ENCODE results near the gene IDS. TPM values are rescaled to one million over a fixed set of nuclear protein-coding genes. Genes with fewer than 3 reads are reported as not detected.

Gene IDS
- total RNA-seq, 1 experiment from 2014 or later = 13.3 TPM

- DNase-seq (ENCODE audit: low spot score) (no peak), ATAC-seq (peak; percentile 47)
- H3K27ac Mint-ChIP-seq = no peak overlapping the region
- H3K9me3 Mint-ChIP-seq = no peaks in the 10 kb centered on the region
- H3K4me3 Mint-ChIP-seq = no peak overlapping the region
- POLR2A ChIA-PET = no interaction called here
- H3K4me1 Mint-ChIP-seq = peaks cover 8% of the 10 kb centered on the region
- CTCF ChIA-PET = interaction anchor here (0.6 to 1.1 kb wide), 2 partner anchors 29 to 346 kb away, joined by 4 read pairs; no protein-coding TSS in a partner anchor
- no peaks in the 10 kb centered on the region for H3K36me3 Mint-ChIP-seq
- H3K27me3 Mint-ChIP-seq (ENCODE audit: low read depth) = peaks cover 26% of the 10 kb centered on the region
- TF ChIP-seq ESRRA (CRISPR knock-in tag; IDR thresholded peaks at IDR 0.05; ENCODE audit: borderline replicate concordance) (no peak), E2F1 (CRISPR knock-in tag; IDR thresholded peaks at IDR 0.05) (no peak), JUN (CRISPR knock-in tag; IDR thresholded peaks at IDR 0.05) (no peak), MYBL2 (CRISPR knock-in tag; IDR thresholded peaks at IDR 0.05) (no peak), EMX1 (CRISPR knock-in tag; IDR thresholded peaks at IDR 0.05) (no peak), IRF2 (CRISPR knock-in tag; IDR thresholded peaks at IDR 0.05; ENCODE audit: borderline replicate concordance, low read depth) (no peak), NR2C2 (CRISPR knock-in tag; IDR thresholded peaks at IDR 0.05) (no peak), OVOL2 (CRISPR knock-in tag; IDR thresholded peaks at IDR 0.05; ENCODE audit: borderline replicate concordance) (no peak), ETV6 (CRISPR knock-in tag; IDR thresholded peaks at IDR 0.05) (no peak), ZBTB21 (CRISPR knock-in tag; IDR thresholded peaks at IDR 0.05; ENCODE audit: borderline replicate concordance) (no peak), ZNF219 (CRISPR knock-in tag; IDR thresholded peaks at IDR 0.05; ENCODE audit: borderline replicate concordance) (no peak), RELA (CRISPR knock-in tag; IDR thresholded peaks at IDR 0.05; ENCODE audit: borderline replicate concordance) (no peak)
- TF ChIP-seq, protein P1, sequence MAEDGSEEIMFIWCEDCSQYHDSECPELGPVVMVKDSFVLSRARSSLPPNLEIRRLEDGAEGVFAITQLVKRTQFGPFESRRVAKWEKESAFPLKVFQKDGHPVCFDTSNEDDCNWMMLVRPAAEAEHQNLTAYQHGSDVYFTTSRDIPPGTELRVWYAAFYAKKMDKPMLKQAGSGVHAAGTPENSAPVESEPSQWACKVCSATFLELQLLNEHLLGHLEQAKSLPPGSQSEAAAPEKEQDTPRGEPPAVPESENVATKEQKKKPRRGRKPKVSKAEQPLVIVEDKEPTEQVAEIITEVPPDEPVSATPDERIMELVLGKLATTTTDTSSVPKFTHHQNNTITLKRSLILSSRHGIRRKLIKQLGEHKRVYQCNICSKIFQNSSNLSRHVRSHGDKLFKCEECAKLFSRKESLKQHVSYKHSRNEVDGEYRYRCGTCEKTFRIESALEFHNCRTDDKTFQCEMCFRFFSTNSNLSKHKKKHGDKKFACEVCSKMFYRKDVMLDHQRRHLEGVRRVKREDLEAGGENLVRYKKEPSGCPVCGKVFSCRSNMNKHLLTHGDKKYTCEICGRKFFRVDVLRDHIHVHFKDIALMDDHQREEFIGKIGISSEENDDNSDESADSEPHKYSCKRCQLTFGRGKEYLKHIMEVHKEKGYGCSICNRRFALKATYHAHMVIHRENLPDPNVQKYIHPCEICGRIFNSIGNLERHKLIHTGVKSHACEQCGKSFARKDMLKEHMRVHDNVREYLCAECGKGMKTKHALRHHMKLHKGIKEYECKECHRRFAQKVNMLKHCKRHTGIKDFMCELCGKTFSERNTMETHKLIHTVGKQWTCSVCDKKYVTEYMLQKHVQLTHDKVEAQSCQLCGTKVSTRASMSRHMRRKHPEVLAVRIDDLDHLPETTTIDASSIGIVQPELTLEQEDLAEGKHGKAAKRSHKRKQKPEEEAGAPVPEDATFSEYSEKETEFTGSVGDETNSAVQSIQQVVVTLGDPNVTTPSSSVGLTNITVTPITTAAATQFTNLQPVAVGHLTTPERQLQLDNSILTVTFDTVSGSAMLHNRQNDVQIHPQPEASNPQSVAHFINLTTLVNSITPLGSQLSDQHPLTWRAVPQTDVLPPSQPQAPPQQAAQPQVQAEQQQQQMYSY (CRISPR knock-in tag; IDR thresholded peaks at IDR 0.05) = no peak
Observed at GRCh38 chrX:149510386-149510785, 5.3 kb upstream of the IDS start.

DNA sequence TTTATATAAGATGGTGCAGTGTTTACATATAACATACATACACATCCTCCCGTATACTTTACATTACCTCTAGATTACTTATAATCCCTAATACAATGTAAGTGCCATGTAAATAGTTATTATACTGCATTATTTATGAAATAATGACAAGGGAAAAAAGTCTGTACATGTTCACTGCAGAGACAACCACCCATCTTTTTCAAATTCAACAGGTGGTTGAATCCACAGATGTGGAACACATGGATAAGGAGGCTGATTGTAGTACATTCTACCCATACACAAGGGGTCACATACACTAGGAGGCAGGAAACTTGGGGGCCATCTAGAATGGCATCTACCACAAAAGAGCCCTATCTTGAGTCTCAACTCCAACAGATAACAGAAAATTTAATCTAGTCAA lies 3.4 kb upstream of the IDS start:
- Mint-ChIP-seq H3K27ac (no peak overlapping the region), H3K4me3 (no peak overlapping the region), H3K9me3 (no peaks in the 10 kb centered on the region), H3K27me3 (ENCODE audit: low read depth) (peaks cover 33% of the 10 kb centered on the region), H3K4me1 (peaks cover 13% of the 10 kb centered on the region), H3K36me3 (no peaks in the 10 kb centered on the region)
- ChIA-PET CTCF (no interaction called here), POLR2A (no interaction called here)
- no peak for ATAC-seq
- TF ChIP-seq, protein P2, sequence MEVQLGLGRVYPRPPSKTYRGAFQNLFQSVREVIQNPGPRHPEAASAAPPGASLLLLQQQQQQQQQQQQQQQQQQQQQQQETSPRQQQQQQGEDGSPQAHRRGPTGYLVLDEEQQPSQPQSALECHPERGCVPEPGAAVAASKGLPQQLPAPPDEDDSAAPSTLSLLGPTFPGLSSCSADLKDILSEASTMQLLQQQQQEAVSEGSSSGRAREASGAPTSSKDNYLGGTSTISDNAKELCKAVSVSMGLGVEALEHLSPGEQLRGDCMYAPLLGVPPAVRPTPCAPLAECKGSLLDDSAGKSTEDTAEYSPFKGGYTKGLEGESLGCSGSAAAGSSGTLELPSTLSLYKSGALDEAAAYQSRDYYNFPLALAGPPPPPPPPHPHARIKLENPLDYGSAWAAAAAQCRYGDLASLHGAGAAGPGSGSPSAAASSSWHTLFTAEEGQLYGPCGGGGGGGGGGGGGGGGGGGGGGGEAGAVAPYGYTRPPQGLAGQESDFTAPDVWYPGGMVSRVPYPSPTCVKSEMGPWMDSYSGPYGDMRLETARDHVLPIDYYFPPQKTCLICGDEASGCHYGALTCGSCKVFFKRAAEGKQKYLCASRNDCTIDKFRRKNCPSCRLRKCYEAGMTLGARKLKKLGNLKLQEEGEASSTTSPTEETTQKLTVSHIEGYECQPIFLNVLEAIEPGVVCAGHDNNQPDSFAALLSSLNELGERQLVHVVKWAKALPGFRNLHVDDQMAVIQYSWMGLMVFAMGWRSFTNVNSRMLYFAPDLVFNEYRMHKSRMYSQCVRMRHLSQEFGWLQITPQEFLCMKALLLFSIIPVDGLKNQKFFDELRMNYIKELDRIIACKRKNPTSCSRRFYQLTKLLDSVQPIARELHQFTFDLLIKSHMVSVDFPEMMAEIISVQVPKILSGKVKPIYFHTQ (CRISPR knock-in tag; IDR thresholded peaks at IDR 0.05) = no peak
- TF ChIP-seq ZNF423 (CRISPR knock-in tag; IDR thresholded peaks at IDR 0.05) = no peak
- TF ChIP-seq ERG (CRISPR knock-in tag; IDR thresholded peaks at IDR 0.05) = no peak
- TF ChIP-seq CDX4 (CRISPR knock-in tag; IDR thresholded peaks at IDR 0.05; ENCODE audit: borderline replicate concordance) = no peak
- TF ChIP-seq ZNF219 (CRISPR knock-in tag; IDR thresholded peaks at IDR 0.05; ENCODE audit: borderline replicate concordance) = no peak
- no peak for TF ChIP-seq FOXK1 (CRISPR knock-in tag; IDR thresholded peaks at IDR 0.05)
- TF ChIP-seq NR2C2 (CRISPR knock-in tag; IDR thresholded peaks at IDR 0.05) = no peak
- no peak for DNase-seq (ENCODE audit: low spot score)
